H9 (cell line): Measurements from ENCODE around the gene ST6GAL1. TPM values are rescaled to one million over a fixed set of nuclear protein-coding genes. Genes with fewer than 3 reads are reported as not detected.

Experiments used
- DNase-seq: peaks from one replicate; pipeline ENCODE4 v3.0.0-alpha.2; 2017
- H2AFZ ChIP-seq: one replicate; pipeline ENCODE4 v1.6.1; 2013; ENCODE audit warnings: mild to moderate bottlenecking, low read length, control low read depth, moderate library complexity
- H2AK5ac ChIP-seq: 2 replicates; pipeline ENCODE4 v1.6.1; 2013; ENCODE audit warnings: low read length, control low read depth, mixed read lengths; ENCODE audit not compliant: insufficient read length
- H2BK120ac ChIP-seq: one replicate; pipeline ENCODE4 v1.6.1; 2013; ENCODE audit warnings: low read depth, mild to moderate bottlenecking, low read length, control low read depth, inconsistent platforms; ENCODE audit not compliant: poor library complexity, severe bottlenecking
- H2BK12ac ChIP-seq: 2 replicates; pipeline ENCODE4 v1.6.1; 2013; ENCODE audit warnings: low read length, control low read depth, mixed read lengths, low read depth; ENCODE audit not compliant: insufficient read length
- H2BK15ac ChIP-seq: 2 replicates; pipeline ENCODE4 v1.6.1; 2013; ENCODE audit warnings: low read depth, low read length, control low read depth
- H2BK20ac ChIP-seq: one replicate; pipeline ENCODE4 v1.6.1; 2013; ENCODE audit warnings: low read depth, mild to moderate bottlenecking, low read length, control low read depth, inconsistent platforms; ENCODE audit not compliant: poor library complexity, severe bottlenecking
- H2BK5ac ChIP-seq: 2 replicates; pipeline ENCODE4 v1.6.1; 2013; ENCODE audit warnings: low read length, control low read depth, mixed read lengths; ENCODE audit not compliant: insufficient read length
- H3K14ac ChIP-seq: 2 replicates; pipeline ENCODE4 v1.6.1; 2013; ENCODE audit warnings: low read length, control low read depth; ENCODE audit not compliant: insufficient read depth
- H3K18ac ChIP-seq: 2 replicates; pipeline ENCODE4 v1.6.1; 2013; ENCODE audit warnings: low read depth, mild to moderate bottlenecking, mixed read lengths, low read length, control low read depth; ENCODE audit not compliant: insufficient read length
- H3K23ac ChIP-seq: 2 replicates; pipeline ENCODE4 v1.6.1; 2013; ENCODE audit warnings: low read length, control low read depth, mixed read lengths, low read depth; ENCODE audit not compliant: insufficient read length
- H3K23me2 ChIP-seq: 2 replicates; pipeline ENCODE4 v1.6.1; 2013; ENCODE audit warnings: low read depth, mild to moderate bottlenecking, mixed read lengths, low read length, control low read depth; ENCODE audit not compliant: insufficient read length, poor library complexity, severe bottlenecking
- H3K27ac ChIP-seq: 2 replicates; pipeline ENCODE4 v1.5.1; 2013; ENCODE audit warnings: low read length, control low read depth, mixed read lengths, low read depth; ENCODE audit not compliant: insufficient read length
- H3K27me3 ChIP-seq: 2 replicates; pipeline ENCODE4 v1.6.1; 2013; ENCODE audit warnings: low read length, control low read depth, inconsistent platforms; ENCODE audit not compliant: insufficient read depth
- H3K4ac ChIP-seq: 2 replicates; pipeline ENCODE4 v1.6.1; 2013; ENCODE audit warnings: low read depth, mild to moderate bottlenecking, control low read depth, inconsistent platforms, low read length, moderate library complexity
- H3K4me1 ChIP-seq: 2 replicates; pipeline ENCODE4 v1.6.1; 2013; ENCODE audit warnings: low read length, control low read depth, inconsistent platforms; ENCODE audit not compliant: insufficient read depth
- H3K4me2 ChIP-seq: 2 replicates; pipeline ENCODE4 v1.6.1; 2013; ENCODE audit warnings: low read length, control low read depth, mixed read lengths; ENCODE audit not compliant: insufficient read length, insufficient read depth
- H3K56ac ChIP-seq: 2 replicates; pipeline ENCODE4 v1.6.1; 2013; ENCODE audit warnings: low read depth, mild to moderate bottlenecking, mixed read lengths, low read length, control low read depth; ENCODE audit not compliant: insufficient read length
- H3K79me1 ChIP-seq: 2 replicates; pipeline ENCODE4 v1.6.1; 2013; ENCODE audit warnings: low read depth, mild to moderate bottlenecking, moderate library complexity, low read length, control low read depth, inconsistent platforms; ENCODE audit not compliant: insufficient read depth, poor library complexity, severe bottlenecking
- H3K79me2 ChIP-seq: 2 replicates; pipeline ENCODE4 v1.6.1; 2013; ENCODE audit warnings: low read length, control low read depth, inconsistent platforms; ENCODE audit not compliant: insufficient read depth
- H3K9ac ChIP-seq: 2 replicates; pipeline ENCODE4 v1.6.1; 2013; ENCODE audit warnings: low read length, control low read depth, mixed read lengths; ENCODE audit not compliant: insufficient read length; ENCODE audit errors: extremely low read depth
- H3K9me3 ChIP-seq: one replicate; pipeline ENCODE4 v1.6.1; 2013; ENCODE audit warnings: low read depth, low read length, inconsistent platforms; ENCODE audit not compliant: control insufficient read depth
- H3T11ph ChIP-seq: one replicate; pipeline ENCODE4 v1.6.1; 2013; ENCODE audit warnings: mild to moderate bottlenecking, low read length, control low read depth, inconsistent platforms
- H4K20me1 ChIP-seq: one replicate; pipeline ENCODE4 v1.6.1; 2013; ENCODE audit not compliant: control insufficient read depth, insufficient read length, insufficient read depth
- H4K5ac ChIP-seq: 2 replicates; pipeline ENCODE4 v1.6.1; 2013; ENCODE audit warnings: low read depth, mild to moderate bottlenecking, mixed read lengths, low read length, control low read depth; ENCODE audit not compliant: insufficient read length
- H4K8ac ChIP-seq: replicated peaks from 2 replicates; pipeline ENCODE4 v1.6.1; 2013; ENCODE audit warnings: low read length, control low read depth, mixed read lengths, low read depth; ENCODE audit not compliant: insufficient read length
- H4K91ac ChIP-seq: 2 replicates; pipeline ENCODE4 v1.6.1; 2013; ENCODE audit warnings: low read depth, mild to moderate bottlenecking, moderate library complexity, mixed read lengths, low read length, control low read depth; ENCODE audit not compliant: insufficient read length
- H3K27ac Mint-ChIP-seq, 3 experiments: 2 replicates in 2 of 3; 3 replicates in 1 of 3; pipeline ENCODE4 v1.8.0; 2020 to 2021; ENCODE audit warnings: mixed read lengths in 3 of 3, mild to moderate bottlenecking in 1 of 3, moderate library complexity in 1 of 3
- H3K27me3 Mint-ChIP-seq: 2 replicates; pipeline ENCODE4 v1.8.0; 2021; ENCODE audit warnings: low read depth, mild to moderate bottlenecking, moderate library complexity, mixed read lengths
- H3K36me3 Mint-ChIP-seq, 3 experiments: 2 replicates in 2 of 3; 3 replicates in 1 of 3; pipeline ENCODE4 v1.8.0; 2020 to 2021; ENCODE audit warnings: low read depth in 3 of 3, mixed read lengths in 3 of 3; ENCODE audit not compliant: insufficient read depth in 1 of 3
- H3K4me1 Mint-ChIP-seq, 2 experiments: 2 replicates each; pipeline ENCODE4 v1.8.0; 2020; ENCODE audit warnings: mixed read lengths in 2 of 2
- H3K4me3 Mint-ChIP-seq, 2 experiments: 2 replicates in 1 of 2; 3 replicates in 1 of 2; pipeline ENCODE4 v1.8.0; 2020 to 2021; ENCODE audit warnings: mild to moderate bottlenecking in 2 of 2, mixed read lengths in 2 of 2, moderate library complexity in 1 of 2
- H3K9me3 Mint-ChIP-seq, 2 experiments: 2 replicates in 1 of 2; 3 replicates in 1 of 2; pipeline ENCODE4 v1.8.0; 2020; ENCODE audit warnings: mild to moderate bottlenecking in 2 of 2, mixed read lengths in 2 of 2, moderate library complexity in 1 of 2
- WGBS: extraction: QIAGEN DNeasy Blood & Tissue Kit; methylation state at CpG from one replicate; pipeline ENCODE4 v1.1.7; 2013; ENCODE audit warnings: missing lambda C conversion rate, low lambda C conversion rate, mixed read lengths; ENCODE audit not compliant: insufficient read length; ENCODE audit errors: extremely low coverage; 5-methylcytosine and 5-hydroxymethylcytosine counted together
- total RNA-seq: library from RNA; stranded (reverse); gene quantifications from 2 replicates; pipeline ENCODE4 v1.2.1, GENCODE V29; 2021
- TF ChIP-seq, protein P1 (sequence below): fragments of 200-600 bp; sonication (generic); conservative IDR thresholded peaks from 3 replicates; pipeline ENCODE4 v1.8.0; 2021; ENCODE audit warnings: antibody characterized with exemption, mild to moderate bottlenecking

The ST6GAL1 gene
- total RNA-seq, 1 experiment from 2014 or later, result 139 TPM

- no peak overlapping the region for H3K14ac ChIP-seq
These were observed 163.0 kb downstream of the ST6GAL1 start for GRCh38 chr3:187093320-187093719.

More at GRCh38 chr3:187093320-187093719, 163.0 kb downstream of the ST6GAL1 start:
- TF ChIP-seq, protein P1, sequence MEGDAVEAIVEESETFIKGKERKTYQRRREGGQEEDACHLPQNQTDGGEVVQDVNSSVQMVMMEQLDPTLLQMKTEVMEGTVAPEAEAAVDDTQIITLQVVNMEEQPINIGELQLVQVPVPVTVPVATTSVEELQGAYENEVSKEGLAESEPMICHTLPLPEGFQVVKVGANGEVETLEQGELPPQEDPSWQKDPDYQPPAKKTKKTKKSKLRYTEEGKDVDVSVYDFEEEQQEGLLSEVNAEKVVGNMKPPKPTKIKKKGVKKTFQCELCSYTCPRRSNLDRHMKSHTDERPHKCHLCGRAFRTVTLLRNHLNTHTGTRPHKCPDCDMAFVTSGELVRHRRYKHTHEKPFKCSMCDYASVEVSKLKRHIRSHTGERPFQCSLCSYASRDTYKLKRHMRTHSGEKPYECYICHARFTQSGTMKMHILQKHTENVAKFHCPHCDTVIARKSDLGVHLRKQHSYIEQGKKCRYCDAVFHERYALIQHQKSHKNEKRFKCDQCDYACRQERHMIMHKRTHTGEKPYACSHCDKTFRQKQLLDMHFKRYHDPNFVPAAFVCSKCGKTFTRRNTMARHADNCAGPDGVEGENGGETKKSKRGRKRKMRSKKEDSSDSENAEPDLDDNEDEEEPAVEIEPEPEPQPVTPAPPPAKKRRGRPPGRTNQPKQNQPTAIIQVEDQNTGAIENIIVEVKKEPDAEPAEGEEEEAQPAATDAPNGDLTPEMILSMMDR, result no peak
- no peak overlapping the region for H3K18ac ChIP-seq
- Mint-ChIP-seq H3K36me3 (peaks cover 8 to 29% (median 12%) of the 10 kb centered on the region in 3 experiments; a peak in 6 of 7 replicates), H3K4me3 (no peak overlapping the region), H3K27me3 (no peaks in the 10 kb centered on the region), H3K27ac (no peak overlapping the region), H3K4me1 (no peaks in the 10 kb centered on the region; a peak in 1 of 4 replicates), H3K9me3 (peaks cover 37 to 49% of the 10 kb centered on the region in 2 experiments)
- no peak overlapping the region for H3K23ac ChIP-seq
- DNase-seq, result no peak
- H2BK120ac ChIP-seq, result no peak overlapping the region
- no peaks in the 10 kb centered on the region for H4K20me1 ChIP-seq
- no peak overlapping the region for H3K4ac ChIP-seq
- no peak overlapping the region for H3K4me2 ChIP-seq
- H2BK20ac ChIP-seq, result no peak overlapping the region
- no peak overlapping the region for H4K8ac ChIP-seq
- no peak overlapping the region for H2BK12ac ChIP-seq
- no peaks in the 10 kb centered on the region for H3K27me3 ChIP-seq
- H3K23me2 ChIP-seq, result no peaks in the 10 kb centered on the region
- H2AK5ac ChIP-seq, result no peak overlapping the region
- no peak overlapping the region for H2AFZ ChIP-seq
- H3K9ac ChIP-seq, result no peak overlapping the region
- no peaks in the 10 kb centered on the region for H3K79me2 ChIP-seq
- no peak overlapping the region for H4K91ac ChIP-seq
- no peak overlapping the region for H2BK5ac ChIP-seq
- no peaks in the 10 kb centered on the region for H3K4me1 ChIP-seq
- H2BK15ac ChIP-seq, result no peak overlapping the region
- no peaks in the 10 kb centered on the region for H3K79me1 ChIP-seq
- no peak overlapping the region for H3K56ac ChIP-seq
- no CpG with 5 or more reads among the region's 1 CpG for WGBS
- no peak overlapping the region for H4K5ac ChIP-seq
- H3K9me3 ChIP-seq, result no peaks in the 10 kb centered on the region
- no peak overlapping the region for H3K27ac ChIP-seq
- H3T11ph ChIP-seq, result no peak overlapping the region
